Measurements from ENCODE around the gene SCARB1.

DNA sequence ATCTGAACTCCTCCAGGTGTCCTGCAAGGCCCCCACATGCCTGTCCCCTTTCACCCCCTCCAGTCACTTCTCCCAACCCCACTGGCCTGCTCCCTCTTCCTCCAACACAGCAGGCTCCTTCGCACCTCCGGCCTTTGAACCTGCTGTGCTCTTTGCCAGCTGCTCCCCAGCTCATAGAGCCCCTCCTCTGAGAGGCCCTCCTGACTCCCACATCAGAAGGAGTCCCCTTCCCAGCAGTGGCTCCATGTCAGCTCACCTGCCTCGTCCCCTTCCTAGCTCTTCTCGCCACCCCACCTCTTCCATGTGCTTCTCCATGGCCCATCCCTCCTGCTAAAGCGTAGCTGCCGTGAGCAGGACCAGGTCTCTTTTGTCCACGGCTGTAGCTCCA is 22.1 kb downstream of the SCARB1 start:
- no peak for TF ChIP-seq SP1 (CRISPR knock-in tag; conservative IDR thresholded peaks at IDR 0.05)
- no peak for TF ChIP-seq ZNF671 (CRISPR knock-in tag; IDR thresholded peaks at IDR 0.05)

Measured in WTC11 (cell line).